WI38 (cell line): ENCODE measurements around the gene DACT3.
"Not testable (repeated sequence)": the region's sequence is repeated elsewhere in the genome, so short reads cannot be mapped to it uniquely, and the experiment has no call there.

Experiments used
- H3K4me3 ChIP-seq: 2 replicates; pipeline ENCODE4 v1.5.1; 2011; ENCODE audit warnings: low read depth, mild to moderate bottlenecking, control low read depth, low read length
- TF ChIP-seq, protein P1 (sequence below): IDR thresholded peaks from 2 replicates; pipeline ENCODE4 v1.5.1; 2012; ENCODE audit warnings: low read depth, mild to moderate bottlenecking, control low read depth, low read length

DACT3 gene

DNA sequence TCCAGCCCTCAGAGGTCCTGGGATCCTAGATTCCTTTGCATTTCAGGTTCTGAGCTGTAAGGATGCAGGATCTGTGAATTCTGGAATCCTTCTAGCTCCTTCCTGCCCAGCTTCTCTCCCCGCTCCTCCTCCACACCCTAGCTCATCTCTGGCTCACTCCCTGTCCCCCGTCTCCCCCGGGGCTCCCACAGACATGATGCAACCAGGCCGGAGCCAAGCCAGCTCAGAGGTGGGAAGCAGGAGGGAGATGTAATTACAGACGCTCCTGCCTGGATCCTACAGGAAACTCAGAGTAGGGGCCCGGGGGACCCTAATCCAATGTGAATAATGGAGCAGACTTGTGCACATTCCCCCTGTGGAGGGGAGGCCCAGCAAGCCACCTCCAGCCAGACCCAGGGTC is 29.5 kb downstream of the DACT3 start:
- H3K4me3 ChIP-seq, result no peak overlapping the region
- TF ChIP-seq, protein P1, sequence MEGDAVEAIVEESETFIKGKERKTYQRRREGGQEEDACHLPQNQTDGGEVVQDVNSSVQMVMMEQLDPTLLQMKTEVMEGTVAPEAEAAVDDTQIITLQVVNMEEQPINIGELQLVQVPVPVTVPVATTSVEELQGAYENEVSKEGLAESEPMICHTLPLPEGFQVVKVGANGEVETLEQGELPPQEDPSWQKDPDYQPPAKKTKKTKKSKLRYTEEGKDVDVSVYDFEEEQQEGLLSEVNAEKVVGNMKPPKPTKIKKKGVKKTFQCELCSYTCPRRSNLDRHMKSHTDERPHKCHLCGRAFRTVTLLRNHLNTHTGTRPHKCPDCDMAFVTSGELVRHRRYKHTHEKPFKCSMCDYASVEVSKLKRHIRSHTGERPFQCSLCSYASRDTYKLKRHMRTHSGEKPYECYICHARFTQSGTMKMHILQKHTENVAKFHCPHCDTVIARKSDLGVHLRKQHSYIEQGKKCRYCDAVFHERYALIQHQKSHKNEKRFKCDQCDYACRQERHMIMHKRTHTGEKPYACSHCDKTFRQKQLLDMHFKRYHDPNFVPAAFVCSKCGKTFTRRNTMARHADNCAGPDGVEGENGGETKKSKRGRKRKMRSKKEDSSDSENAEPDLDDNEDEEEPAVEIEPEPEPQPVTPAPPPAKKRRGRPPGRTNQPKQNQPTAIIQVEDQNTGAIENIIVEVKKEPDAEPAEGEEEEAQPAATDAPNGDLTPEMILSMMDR, result no peak

DNA sequence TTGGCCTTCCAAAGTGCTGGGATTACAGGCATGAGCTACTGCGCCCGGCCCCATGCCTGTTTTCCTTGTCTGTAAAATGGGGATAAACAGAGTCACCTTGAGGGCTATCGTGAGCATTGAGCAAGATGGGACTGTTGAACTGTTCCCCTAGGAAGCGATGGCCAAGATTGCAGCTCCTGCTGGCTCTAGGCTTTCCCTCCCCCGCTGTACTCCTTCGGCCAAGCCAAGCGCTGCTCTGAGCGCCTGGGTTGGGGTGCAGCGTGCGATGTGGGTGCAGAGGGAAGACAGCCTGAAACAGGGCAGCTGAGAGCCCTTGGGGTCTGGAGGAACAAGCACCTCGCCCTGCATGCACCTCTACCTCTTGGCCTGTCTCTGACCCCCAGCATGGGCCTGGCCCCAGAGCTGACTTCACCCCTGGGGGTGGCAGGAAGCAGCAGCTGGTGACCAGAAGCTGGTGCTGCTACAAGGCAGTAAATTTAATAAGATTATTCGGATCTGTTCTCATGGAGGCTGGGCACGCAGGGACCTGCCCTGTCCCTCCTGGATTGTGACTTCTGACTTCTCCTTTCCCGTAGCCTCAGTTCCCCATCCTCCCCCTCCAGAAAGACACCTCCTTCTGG is 30.3 kb downstream of the DACT3 start:
- TF ChIP-seq, protein P1, result no peak
- no peak overlapping the region for H3K4me3 ChIP-seq

DNA sequence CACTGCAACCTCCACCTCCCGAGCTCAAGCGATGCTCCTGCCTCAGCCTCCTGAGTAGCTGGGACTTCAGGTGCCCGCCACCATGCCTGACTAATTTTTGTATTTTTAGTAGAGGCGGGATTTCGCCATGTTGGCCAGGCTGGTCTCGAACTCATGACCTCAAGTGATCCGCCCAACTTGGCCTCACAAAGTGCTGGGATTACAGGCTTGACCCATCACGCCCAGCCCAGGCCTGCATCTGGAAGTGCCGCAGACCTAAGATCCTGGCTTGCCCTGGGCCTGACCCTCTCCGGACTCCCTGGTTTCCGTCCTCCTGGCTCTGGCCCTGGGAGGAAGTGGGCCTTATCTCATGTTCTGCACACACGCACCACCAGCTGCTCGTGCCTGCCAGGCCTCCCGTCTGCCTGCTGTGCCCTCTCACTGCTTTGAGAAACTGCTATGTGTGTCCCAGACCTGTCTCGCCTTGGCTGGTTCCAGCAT is 31.4 kb downstream of the DACT3 start:
- no peak overlapping the region for H3K4me3 ChIP-seq
- TF ChIP-seq, protein P1, result no peak

DNA sequence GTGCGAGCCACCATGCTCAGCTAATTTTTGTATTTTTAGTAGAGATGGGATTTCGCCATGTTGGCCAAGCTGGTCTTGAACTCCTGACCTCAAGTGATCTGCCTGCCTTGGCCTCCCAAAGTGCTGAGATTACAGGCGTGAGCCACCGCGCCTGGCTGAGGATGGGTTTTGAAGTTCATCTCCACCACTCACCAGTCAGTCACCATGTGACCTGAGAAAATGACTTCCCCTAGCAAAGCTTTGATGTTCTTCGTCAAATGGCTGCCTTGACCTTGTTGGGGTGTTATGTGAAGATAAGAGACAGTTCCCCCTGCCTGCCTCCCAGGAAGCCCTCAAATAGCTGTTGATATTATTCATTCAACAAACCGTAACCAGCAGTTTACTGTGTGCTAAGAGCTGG is 32.0 kb downstream of the DACT3 start:
- not testable (repeated sequence) for H3K4me3 ChIP-seq

DNA sequence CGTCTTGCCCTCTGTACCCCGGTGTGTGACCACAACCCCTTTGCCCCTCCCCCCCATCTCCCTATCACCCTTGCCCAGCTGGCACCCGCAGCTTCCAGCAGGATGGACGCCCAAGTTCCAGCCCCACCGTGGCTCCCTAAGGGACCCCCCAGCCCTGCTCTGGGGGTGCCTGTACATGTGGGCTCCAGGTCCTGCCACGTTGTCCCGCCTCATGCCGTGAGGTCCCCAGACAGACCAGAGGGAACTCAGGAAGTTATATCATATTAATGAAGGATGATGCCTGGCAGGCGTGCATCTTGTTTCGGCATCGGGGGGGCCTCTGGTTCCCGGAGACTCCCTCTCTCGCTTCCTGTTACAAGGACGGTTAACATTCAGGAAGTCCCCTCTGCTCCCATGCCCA is 34.5 kb downstream of the DACT3 start:
- H3K4me3 ChIP-seq, result no peak overlapping the region
- TF ChIP-seq, protein P1, result no peak

DNA sequence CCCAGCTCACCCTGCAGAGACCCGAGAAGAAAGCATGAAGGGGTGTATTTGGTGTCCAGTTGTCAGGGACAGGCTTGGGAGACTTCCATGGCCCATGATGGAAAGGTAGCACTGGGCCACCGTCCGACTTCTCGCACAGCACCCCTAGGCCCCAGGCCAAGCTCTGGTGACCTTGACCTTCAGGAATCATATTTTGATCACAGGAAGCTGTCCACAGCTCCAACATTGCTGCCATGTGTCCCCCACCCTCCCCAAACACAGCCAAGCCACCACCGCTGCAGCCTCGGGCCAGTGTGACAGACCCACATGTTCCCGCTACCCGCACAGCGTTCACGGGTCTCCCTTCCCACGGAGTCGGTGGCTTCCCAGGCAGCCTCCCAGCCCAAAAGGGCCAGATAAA is 35.3 kb downstream of the DACT3 start:
- TF ChIP-seq, protein P1, result no peak
- H3K4me3 ChIP-seq, result no peak overlapping the region

DNA sequence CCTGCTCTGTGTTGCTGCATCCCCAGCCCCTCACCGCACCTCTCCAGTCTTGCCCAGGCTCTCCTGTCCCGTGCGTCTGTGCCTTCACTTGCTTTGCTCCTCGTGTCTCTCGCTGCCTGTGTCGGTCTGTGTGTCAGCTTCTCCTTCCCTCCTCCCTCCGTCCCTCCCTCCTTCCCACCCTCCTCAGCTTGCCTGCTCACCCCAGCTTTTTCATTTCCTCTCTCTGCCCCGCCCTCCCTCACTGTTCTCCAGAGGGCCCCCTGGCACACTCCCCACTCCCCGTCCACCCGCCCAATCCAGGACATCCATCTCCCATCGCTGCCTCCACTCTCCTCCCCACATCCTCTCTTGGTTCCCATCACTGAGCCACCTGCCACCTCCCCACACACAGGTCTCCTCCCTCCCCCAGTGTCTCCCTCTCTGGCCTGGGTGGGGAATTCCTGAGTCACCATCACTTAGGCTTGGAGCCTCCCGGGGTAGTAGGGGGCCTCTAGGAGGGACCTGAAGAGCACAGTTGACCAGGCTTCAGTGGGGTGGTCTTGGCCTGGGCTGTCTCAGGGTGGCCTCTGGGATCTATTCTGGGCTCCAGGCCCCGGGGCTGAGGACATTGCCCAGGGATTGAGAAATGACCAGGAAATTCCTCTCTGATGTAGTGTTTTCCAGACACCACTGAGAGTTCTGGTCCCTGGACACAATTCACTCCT is 35.9 kb downstream of the DACT3 start, which contains the start of gene PTGIR:
Gene PTGIR, minus strand, starts transcription at position 132 of the 704 bp plus-strand sequence. CDS start 864 bp downstream, outside the sequence.
- peak within 1 kb of the TSS; percentile 39; the same call in 1 of the 2 replicates for H3K4me3 ChIP-seq
- TF ChIP-seq, protein P1, result no peak
